ENCODE data around the gene PNCK.

DNA sequence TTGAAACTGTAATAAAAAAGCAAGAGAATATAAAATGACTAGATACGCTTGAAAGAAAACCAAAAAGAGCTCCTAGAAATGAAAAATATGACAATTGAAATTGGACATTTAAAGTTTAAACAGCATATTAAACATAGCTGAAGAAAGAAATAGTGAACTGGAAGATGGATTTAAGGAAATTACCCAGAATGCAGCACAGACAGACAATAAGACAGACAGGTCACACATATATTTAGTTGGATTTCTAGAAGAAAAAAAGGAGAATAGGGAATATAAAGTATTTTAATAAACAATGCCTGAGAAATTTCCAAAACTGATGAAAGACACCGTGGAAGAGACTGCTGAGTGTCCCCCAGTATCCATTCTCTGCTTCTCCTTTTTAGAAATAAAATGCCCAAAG lies 20.1 kb downstream of the PNCK start:
- TF ChIP-seq, protein P1, sequence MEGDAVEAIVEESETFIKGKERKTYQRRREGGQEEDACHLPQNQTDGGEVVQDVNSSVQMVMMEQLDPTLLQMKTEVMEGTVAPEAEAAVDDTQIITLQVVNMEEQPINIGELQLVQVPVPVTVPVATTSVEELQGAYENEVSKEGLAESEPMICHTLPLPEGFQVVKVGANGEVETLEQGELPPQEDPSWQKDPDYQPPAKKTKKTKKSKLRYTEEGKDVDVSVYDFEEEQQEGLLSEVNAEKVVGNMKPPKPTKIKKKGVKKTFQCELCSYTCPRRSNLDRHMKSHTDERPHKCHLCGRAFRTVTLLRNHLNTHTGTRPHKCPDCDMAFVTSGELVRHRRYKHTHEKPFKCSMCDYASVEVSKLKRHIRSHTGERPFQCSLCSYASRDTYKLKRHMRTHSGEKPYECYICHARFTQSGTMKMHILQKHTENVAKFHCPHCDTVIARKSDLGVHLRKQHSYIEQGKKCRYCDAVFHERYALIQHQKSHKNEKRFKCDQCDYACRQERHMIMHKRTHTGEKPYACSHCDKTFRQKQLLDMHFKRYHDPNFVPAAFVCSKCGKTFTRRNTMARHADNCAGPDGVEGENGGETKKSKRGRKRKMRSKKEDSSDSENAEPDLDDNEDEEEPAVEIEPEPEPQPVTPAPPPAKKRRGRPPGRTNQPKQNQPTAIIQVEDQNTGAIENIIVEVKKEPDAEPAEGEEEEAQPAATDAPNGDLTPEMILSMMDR (IDR thresholded peaks at IDR 0.05 in 2 of 3, conservative IDR thresholded peaks at IDR 0.05 in 1 of 3; ENCODE audit: borderline replicate concordance in 1 of 3, insufficient read depth in 1 of 3, low read depth in 2 of 3, low read length in 2 of 3): no peak
- TF ChIP-seq ZNF274 (IDR thresholded peaks at IDR 0.05; ENCODE audit: low read depth, low read length): no peak
- no peak for TF ChIP-seq RAD21 (IDR thresholded peaks at IDR 0.05; ENCODE audit: low read depth)
- TF ChIP-seq, protein P2, sequence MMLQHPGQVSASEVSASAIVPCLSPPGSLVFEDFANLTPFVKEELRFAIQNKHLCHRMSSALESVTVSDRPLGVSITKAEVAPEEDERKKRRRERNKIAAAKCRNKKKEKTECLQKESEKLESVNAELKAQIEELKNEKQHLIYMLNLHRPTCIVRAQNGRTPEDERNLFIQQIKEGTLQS (IDR thresholded peaks at IDR 0.05): no peak
- no peak for TF ChIP-seq EZH2 (IDR thresholded peaks at IDR 0.05)
- TF ChIP-seq, protein P3, sequence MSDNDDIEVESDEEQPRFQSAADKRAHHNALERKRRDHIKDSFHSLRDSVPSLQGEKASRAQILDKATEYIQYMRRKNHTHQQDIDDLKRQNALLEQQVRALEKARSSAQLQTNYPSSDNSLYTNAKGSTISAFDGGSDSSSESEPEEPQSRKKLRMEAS (IDR thresholded peaks at IDR 0.05): no peak
